ENCODE measurements around the gene MBD3L2.
"Not testable (repeated sequence)": the region's sequence is repeated elsewhere in the genome, so short reads cannot be mapped to it uniquely, and the experiment has no call there.

Gene MBD3L2

GRCh38 chr19:7059977-7060376 lies 10.9 kb downstream of the MBD3L2 start:
- DNase-seq (ENCODE audit: low read depth in 2 of 2, low spot score in 1 of 2): not testable (repeated sequence)

GRCh38 chr19:7063339-7063738 lies 14.2 kb downstream of the MBD3L2 start:
- DNase-seq (ENCODE audit: low read depth in 2 of 2, low spot score in 1 of 2): no peak

GRCh38 chr19:7063764-7064418 lies 14.8 kb downstream of the MBD3L2 start:
- no peak for DNase-seq (ENCODE audit: low read depth in 2 of 2, low spot score in 1 of 2)

GRCh38 chr19:7067122-7067521 lies 18.0 kb downstream of the MBD3L2 start:
- not testable (repeated sequence) for DNase-seq (ENCODE audit: low read depth in 2 of 2, low spot score in 1 of 2)

GRCh38 chr19:7067716-7068115 lies 18.6 kb downstream of the MBD3L2 start:
- DNase-seq (ENCODE audit: low read depth in 2 of 2, low spot score in 1 of 2): no peak

- no peak for DNase-seq (ENCODE audit: low read depth in 2 of 2, low spot score in 1 of 2)
Measured at GRCh38 chr19:7068599-7068998, 19.5 kb downstream of the MBD3L2 start.

GRCh38 chr19:7069042-7069903 lies 20.2 kb downstream of the MBD3L2 start, which contains the start of gene ZNF557:
Gene ZNF557 (plus strand): TSS chr19:7069703. CDS start chr19:7075075, 5,372 bp downstream.
- DNase-seq (ENCODE audit: low read depth in 2 of 2, low spot score in 1 of 2): peak; percentile 97 to 99

GRCh38 chr19:7069904-7070226 lies 20.7 kb downstream of the MBD3L2 start:
- no peak for DNase-seq (ENCODE audit: low read depth in 2 of 2, low spot score in 1 of 2)

GRCh38 chr19:7072541-7072940 lies 23.4 kb downstream of the MBD3L2 start:
- no peak for DNase-seq (ENCODE audit: low read depth in 2 of 2, low spot score in 1 of 2)

GRCh38 chr19:7074705-7075282 lies 25.7 kb downstream of the MBD3L2 start:
- no peak for DNase-seq (ENCODE audit: low read depth in 2 of 2, low spot score in 1 of 2)

GRCh38 chr19:7076151-7076550 lies 27.0 kb downstream of the MBD3L2 start:
- DNase-seq (ENCODE audit: low read depth in 2 of 2, low spot score in 1 of 2): no peak

GRCh38 chr19:7078008-7078407 lies 28.9 kb downstream of the MBD3L2 start:
- DNase-seq (ENCODE audit: low read depth in 2 of 2, low spot score in 1 of 2): no peak

GRCh38 chr19:7083076-7083956 lies 34.2 kb downstream of the MBD3L2 start:
- no peak for DNase-seq (ENCODE audit: low read depth in 2 of 2, low spot score in 1 of 2)

GRCh38 chr19:7088999-7089398 lies 39.9 kb downstream of the MBD3L2 start:
- DNase-seq (ENCODE audit: low read depth in 2 of 2, low spot score in 1 of 2): no peak

GRCh38 chr19:7098096-7098495 lies 49.0 kb downstream of the MBD3L2 start:
- no peak for DNase-seq (ENCODE audit: low read depth in 2 of 2, low spot score in 1 of 2)

GRCh38 chr19:7098701-7099596 lies 49.8 kb downstream of the MBD3L2 start:
- peak; percentile 62 to 72 for DNase-seq (ENCODE audit: low read depth in 2 of 2, low spot score in 1 of 2)

GRCh38 chr19:7099597-7099921 lies 50.4 kb downstream of the MBD3L2 start:
- no peak for DNase-seq (ENCODE audit: low read depth in 2 of 2, low spot score in 1 of 2)

All from stimulated activated CD8-positive, alpha-beta memory T cell treated with anti-CD3 and anti-CD28 coated beads, Interleukin-4, amount 100 ng/mL, for 1 hour (primary cell).